ENCODE measurements around the gene DOCK9. TPM values are rescaled to one million over a fixed set of nuclear protein-coding genes. Genes with fewer than 3 reads are reported as not detected.

Gene DOCK9
- total and polyA plus RNA-seq, 2 donors (not counting 1 experiment from before 2014, with no cell fraction given) = 18.5 to 28.0 TPM

GRCh38 chr13:98810746-98811145, 167.1 kb downstream of the DOCK9 start:
- Histone ChIP-seq H3K4me3 (ENCODE audit: control extremely low read depth in 1 of 5, extremely low read depth in 1 of 5, insufficient read depth in 1 of 5, low read depth in 2 of 5, low read length in 4 of 5) (no peak overlapping the region), H3K4me2 (replicated peaks; ENCODE audit: low read depth, low read length, poor library complexity, severe bottlenecking) (no peak overlapping the region), H3K27me3 (replicated peaks in 1 of 4; ENCODE audit: control extremely low read depth in 1 of 4, control insufficient read depth in 3 of 4, insufficient read depth in 4 of 4, low read length in 3 of 4) (no peaks in the 10 kb centered on the region), H3K27ac (ENCODE audit: low read length in 2 of 2) (no peak overlapping the region), H3K9ac (ENCODE audit: low read length) (no peak overlapping the region), H4K20me1 (ENCODE audit: control insufficient read depth, insufficient read depth, low read length, poor library complexity, severe bottlenecking) (no peaks in the 10 kb centered on the region), H2AFZ (ENCODE audit: insufficient read depth, low read depth, low read length, poor library complexity, severe bottlenecking) (no peak overlapping the region), H3K79me2 (ENCODE audit: control insufficient read depth, insufficient read depth, low read length) (no peaks in the 10 kb centered on the region), H3K36me3 (replicated peaks in 1 of 2; ENCODE audit: control extremely low read depth in 1 of 2, control insufficient read depth in 1 of 2, extremely low read depth in 1 of 2, insufficient read depth in 2 of 2, low read length in 1 of 2) (no peaks in the 10 kb centered on the region), H3K9me3 (ENCODE audit: control extremely low read depth in 1 of 3, control insufficient read depth in 2 of 3, insufficient read depth in 1 of 3, low read length in 2 of 3) (no peaks in the 10 kb centered on the region), H3K4me1 (ENCODE audit: control insufficient read depth in 2 of 2, insufficient read depth in 2 of 2, low read length in 2 of 2) (no peaks in the 10 kb centered on the region)
- Mint-ChIP-seq H3K4me1 (no peaks in the 10 kb centered on the region), H3K4me3 (no peak overlapping the region), H3K27ac (no peak overlapping the region), H3K9me3 (ENCODE audit: insufficient read depth) (no peaks in the 10 kb centered on the region), H3K27me3 (no peaks in the 10 kb centered on the region)
- CTCF ChIA-PET = no interaction called here
- ATAC-seq (ENCODE audit: low read depth) (no peak), DNase-seq (no peak)
- intact Hi-C loops (cut with micrococcal nuclease) = no loop called here
- TF ChIP-seq EZH2 (IDR thresholded peaks at IDR 0.05; ENCODE audit: borderline replicate concordance, insufficient read depth, low read depth, low read length, poor library complexity, severe bottlenecking) (no peak), CTCF (IDR thresholded peaks at IDR 0.05) (no peak)
- WGBS (ENCODE audit: insufficient coverage) = 44% methylated on average over 1 of the region's 1 CpG
- POLR2A ChIA-PET = no interaction called here

- no peaks in the 10 kb centered on the region for H3K4me1 Mint-ChIP-seq
- DNase-seq = no peak
- WGBS (ENCODE audit: insufficient coverage) = 99% methylated on average over 9 of the region's 11 CpGs
- no peaks in the 10 kb centered on the region for H3K27me3 ChIP-seq (replicated peaks in 1 of 4; ENCODE audit: control extremely low read depth in 1 of 4, control insufficient read depth in 3 of 4, insufficient read depth in 4 of 4, low read length in 3 of 4)
- H3K4me1 ChIP-seq (ENCODE audit: control insufficient read depth in 2 of 2, insufficient read depth in 2 of 2, low read length in 2 of 2) = no peaks in the 10 kb centered on the region
- no peak overlapping the region for H3K4me3 ChIP-seq (ENCODE audit: control extremely low read depth in 1 of 5, extremely low read depth in 1 of 5, insufficient read depth in 1 of 5, low read depth in 2 of 5, low read length in 4 of 5)
- H3K4me3 Mint-ChIP-seq = no peak overlapping the region
- ChIA-PET POLR2A (no interaction called here), CTCF (no interaction called here)
- no peaks in the 10 kb centered on the region for H3K9me3 Mint-ChIP-seq (ENCODE audit: insufficient read depth)
- H3K27ac ChIP-seq (ENCODE audit: low read length in 2 of 2) = no peak overlapping the region
- no peaks in the 10 kb centered on the region for H3K27me3 Mint-ChIP-seq
- ATAC-seq (ENCODE audit: low read depth) = no peak
- H3K27ac Mint-ChIP-seq = no peak overlapping the region
- H2AFZ ChIP-seq (ENCODE audit: insufficient read depth, low read depth, low read length, poor library complexity, severe bottlenecking) = no peak overlapping the region
- no peak overlapping the region for H3K4me2 ChIP-seq (replicated peaks; ENCODE audit: low read depth, low read length, poor library complexity, severe bottlenecking)
- H3K79me2 ChIP-seq (ENCODE audit: control insufficient read depth, insufficient read depth, low read length) = no peaks in the 10 kb centered on the region
- TF ChIP-seq EZH2 (IDR thresholded peaks at IDR 0.05; ENCODE audit: borderline replicate concordance, insufficient read depth, low read depth, low read length, poor library complexity, severe bottlenecking) (no peak), CTCF (IDR thresholded peaks at IDR 0.05) (no peak)
- intact Hi-C loops (cut with micrococcal nuclease) = no loop called here
- no peaks in the 10 kb centered on the region for H3K9me3 ChIP-seq (ENCODE audit: control extremely low read depth in 1 of 3, control insufficient read depth in 2 of 3, insufficient read depth in 1 of 3, low read length in 2 of 3)
- no peaks in the 10 kb centered on the region for H4K20me1 ChIP-seq (ENCODE audit: control insufficient read depth, insufficient read depth, low read length, poor library complexity, severe bottlenecking)
- no peak overlapping the region for H3K9ac ChIP-seq (ENCODE audit: low read length)
- H3K36me3 ChIP-seq (replicated peaks in 1 of 2; ENCODE audit: control extremely low read depth in 1 of 2, control insufficient read depth in 1 of 2, extremely low read depth in 1 of 2, insufficient read depth in 2 of 2, low read length in 1 of 2) = peaks cover 0 to 6% of the 10 kb centered on the region in 2 experiments
Measured at GRCh38 chr13:98809345-98809777, 168.5 kb downstream of the DOCK9 start.
